HepG2 (cell line): ENCODE results near the gene TMCC2. TPM values are rescaled to one million over a fixed set of nuclear protein-coding genes. Genes with fewer than 3 reads are reported as not detected.

Experiments
- ARNT2 ChIP-seq: sonication (generic); formaldehyde crosslinking; IDR thresholded peaks from 2 replicates; pipeline ENCODE4 v1.8.0; 2022; ENCODE audit warnings: mild to moderate bottlenecking, low read depth, missing genetic modification reagents, moderate library complexity
- DR1 ChIP-seq: sonication (generic); formaldehyde crosslinking; IDR thresholded peaks from 2 replicates; pipeline ENCODE4 v1.8.0; 2021; ENCODE audit warnings: mild to moderate bottlenecking, missing genetic modification reagents, inconsistent platforms
- FOXJ3 ChIP-seq: sonication (generic); formaldehyde crosslinking; IDR thresholded peaks from 2 replicates; pipeline ENCODE4 v1.4.0; 2020; ENCODE audit warnings: missing genetic modification reagents, mild to moderate bottlenecking, borderline replicate concordance
- FOXO1 ChIP-seq: sonication (generic); formaldehyde crosslinking; IDR thresholded peaks from 2 replicates; pipeline ENCODE4 v1.4.0; 2020; ENCODE audit warnings: missing genetic modification reagents
- GATAD2A ChIP-seq: IDR thresholded peaks from 2 replicates; pipeline ENCODE4 v1.6.1; 2016
- GPN1 ChIP-seq: sonication (generic); formaldehyde crosslinking; IDR thresholded peaks from 2 replicates; pipeline ENCODE4 v1.5.1; 2020; ENCODE audit warnings: missing genetic modification reagents, borderline replicate concordance
- HDAC1 ChIP-seq: sonication (generic); formaldehyde crosslinking; IDR thresholded peaks from 2 replicates; pipeline ENCODE4 v1.5.1; 2020; ENCODE audit warnings: mild to moderate bottlenecking, missing genetic modification reagents
- HOXA7 ChIP-seq: sonication (generic); formaldehyde crosslinking; IDR thresholded peaks from 2 replicates; pipeline ENCODE4 v1.8.1; 2022; ENCODE audit warnings: mild to moderate bottlenecking, missing genetic modification reagents, moderate library complexity
- IKZF1 ChIP-seq: fragments of 450-650 bp; IDR thresholded peaks from 2 replicates; pipeline ENCODE4 v1.7.1; 2016
- IRF2 ChIP-seq: IDR thresholded peaks from 2 replicates; pipeline ENCODE4 v1.6.1; 2018; ENCODE audit warnings: missing genetic modification reagents, missing compliant biosample characterization
- KDM6A ChIP-seq: IDR thresholded peaks from 2 replicates; pipeline ENCODE4 v1.6.1; 2016; ENCODE audit warnings: low read depth
- KLF11 ChIP-seq: IDR thresholded peaks from 2 replicates; pipeline ENCODE4 v1.6.1; 2016; ENCODE audit warnings: missing compliant biosample characterization
- KLF12 ChIP-seq: sonication (generic); formaldehyde crosslinking; IDR thresholded peaks from 2 replicates; pipeline ENCODE4 v1.4.0; 2020; ENCODE audit warnings: missing genetic modification reagents, borderline replicate concordance
- KLF15 ChIP-seq: sonication (generic); formaldehyde crosslinking; IDR thresholded peaks from 2 replicates; pipeline ENCODE4 v1.8.1; 2023; ENCODE audit warnings: borderline replicate concordance, mild to moderate bottlenecking, inconsistent platforms, missing genetic modification reagents, mixed read lengths
- MED8 ChIP-seq: sonication (generic); formaldehyde crosslinking; IDR thresholded peaks from 2 replicates; pipeline ENCODE4 v1.8.1; 2023; ENCODE audit warnings: mild to moderate bottlenecking, missing genetic modification reagents; ENCODE audit not compliant: insufficient replicate concordance
- MIER2 ChIP-seq: IDR thresholded peaks from 2 replicates; pipeline ENCODE4 v1.6.1; 2016; ENCODE audit warnings: missing biosample characterization, missing genetic modification reagents
- MLLT10 ChIP-seq: sonication (generic); formaldehyde crosslinking; IDR thresholded peaks from 2 replicates; pipeline ENCODE4 v1.4.0; 2020; ENCODE audit warnings: missing genetic modification reagents
- MZF1 ChIP-seq: sonication (generic); formaldehyde crosslinking; IDR thresholded peaks from 2 replicates; pipeline ENCODE4 v1.8.1; 2023; ENCODE audit warnings: mild to moderate bottlenecking, missing genetic modification reagents, borderline replicate concordance
- NFYB ChIP-seq: sonication (generic); formaldehyde crosslinking; IDR thresholded peaks from 2 replicates; pipeline ENCODE4 v1.4.0; 2020; ENCODE audit warnings: missing genetic modification reagents
- PCBP2 ChIP-seq: fragments of 200-400 bp; formaldehyde crosslinking; optimal IDR thresholded peaks from 2 replicates; pipeline ENCODE3; 2018; ENCODE audit warnings: low read length, low read depth; ENCODE audit not compliant: poor library complexity, severe bottlenecking
- PLRG1 ChIP-seq: fragments of 450-650 bp; conservative IDR thresholded peaks from 2 replicates; pipeline ENCODE4 v1.6.1; 2016
- SMAD9 ChIP-seq: sonication (generic); formaldehyde crosslinking; IDR thresholded peaks from 2 replicates; pipeline ENCODE4 v1.5.1; 2020; ENCODE audit warnings: mild to moderate bottlenecking, missing genetic modification reagents
- ZBTB3 ChIP-seq: sonication (generic); formaldehyde crosslinking; IDR thresholded peaks from 2 replicates; pipeline ENCODE4 v1.4.0; 2020; ENCODE audit warnings: low read depth, mild to moderate bottlenecking, moderate library complexity, missing genetic modification reagents, borderline replicate concordance
- ZNF34 ChIP-seq: sonication (generic); formaldehyde crosslinking; IDR thresholded peaks from 2 replicates; pipeline ENCODE4 v1.4.0; 2020; ENCODE audit warnings: mild to moderate bottlenecking, missing genetic modification reagents, borderline replicate concordance
- ZNF484 ChIP-seq: sonication (generic); formaldehyde crosslinking; IDR thresholded peaks from 2 replicates; pipeline ENCODE4 v1.5.1; 2020; ENCODE audit warnings: mild to moderate bottlenecking, low read depth, missing genetic modification reagents, borderline replicate concordance
- ZNF562 ChIP-seq: sonication (generic); formaldehyde crosslinking; IDR thresholded peaks from 2 replicates; pipeline ENCODE4 v1.8.0; 2022; ENCODE audit warnings: missing genetic modification reagents, borderline replicate concordance
- ZNF577 ChIP-seq: sonication (generic); formaldehyde crosslinking; IDR thresholded peaks from 2 replicates; pipeline ENCODE4 v1.4.0; 2020; ENCODE audit warnings: mild to moderate bottlenecking, low read depth, missing genetic modification reagents, borderline replicate concordance
- ZNF615 ChIP-seq: sonication (generic); formaldehyde crosslinking; IDR thresholded peaks from 2 replicates; pipeline ENCODE4 v1.5.0; 2020; ENCODE audit warnings: mild to moderate bottlenecking, missing genetic modification reagents, borderline replicate concordance
- ZNF709 ChIP-seq: sonication (generic); formaldehyde crosslinking; IDR thresholded peaks from 2 replicates; pipeline ENCODE4 v1.5.0; 2020; ENCODE audit warnings: mild to moderate bottlenecking, missing genetic modification reagents
- ZNF737 ChIP-seq: sonication (generic); formaldehyde crosslinking; IDR thresholded peaks from 2 replicates; pipeline ENCODE4 v1.5.0; 2020; ENCODE audit warnings: missing genetic modification reagents, mild to moderate bottlenecking, borderline replicate concordance
- ZNF747 ChIP-seq: sonication (generic); formaldehyde crosslinking; IDR thresholded peaks from 2 replicates; pipeline ENCODE4 v1.8.1; 2023; ENCODE audit warnings: missing genetic modification reagents, mild to moderate bottlenecking, borderline replicate concordance
- ZNF782 ChIP-seq: sonication (generic); formaldehyde crosslinking; IDR thresholded peaks from 2 replicates; pipeline ENCODE4 v1.4.0; 2020; ENCODE audit warnings: missing genetic modification reagents, mild to moderate bottlenecking, borderline replicate concordance
- ZSCAN9 ChIP-seq: IDR thresholded peaks from 2 replicates; pipeline ENCODE4 v1.6.1; 2016; ENCODE audit warnings: borderline replicate concordance
- polyA plus RNA-seq, 8 experiments: library from polyadenylated mRNA; depleted of rRNA in 3 of 8; stranded (reverse) in 7 of 8; unstranded in 1 of 8; fragments of >200 nt; fragmentation: Illumina TruSeq in 4 of 8; extraction: Trizol in 4 of 8; gene quantifications; 2 replicates each; pipeline versions ENCODE4 v1.2.1 to v1.2.3, GENCODE V29; 2011 to 2016; ENCODE audit warnings: low read depth in 4 of 8, missing spikeins in 1 of 8, mixed read lengths in 1 of 8; ENCODE audit not compliant: insufficient read depth in 1 of 8
- total RNA-seq, 5 experiments: library from RNA; depleted of rRNA; stranded (reverse); fragments of >200 nt; fragmentation: Illumina TruSeq; extraction: Trizol; gene quantifications; 2 replicates each; pipeline ENCODE4 v1.2.3, GENCODE V29; 2016; ENCODE audit warnings: low read depth in 1 of 5
- TF ChIP-seq, protein P1 (sequence below): sonication (generic); formaldehyde crosslinking; conservative IDR thresholded peaks from 2 replicates; pipeline ENCODE4 v1.4.0; 2020; ENCODE audit warnings: missing genetic modification reagents

The TMCC2 gene
- total and polyA plus RNA-seq, 2 of the 13 experiments (the other 11 are each of a cell fraction or from before 2014, with no cell fraction given): 0.12 to 0.24 TPM

DNA sequence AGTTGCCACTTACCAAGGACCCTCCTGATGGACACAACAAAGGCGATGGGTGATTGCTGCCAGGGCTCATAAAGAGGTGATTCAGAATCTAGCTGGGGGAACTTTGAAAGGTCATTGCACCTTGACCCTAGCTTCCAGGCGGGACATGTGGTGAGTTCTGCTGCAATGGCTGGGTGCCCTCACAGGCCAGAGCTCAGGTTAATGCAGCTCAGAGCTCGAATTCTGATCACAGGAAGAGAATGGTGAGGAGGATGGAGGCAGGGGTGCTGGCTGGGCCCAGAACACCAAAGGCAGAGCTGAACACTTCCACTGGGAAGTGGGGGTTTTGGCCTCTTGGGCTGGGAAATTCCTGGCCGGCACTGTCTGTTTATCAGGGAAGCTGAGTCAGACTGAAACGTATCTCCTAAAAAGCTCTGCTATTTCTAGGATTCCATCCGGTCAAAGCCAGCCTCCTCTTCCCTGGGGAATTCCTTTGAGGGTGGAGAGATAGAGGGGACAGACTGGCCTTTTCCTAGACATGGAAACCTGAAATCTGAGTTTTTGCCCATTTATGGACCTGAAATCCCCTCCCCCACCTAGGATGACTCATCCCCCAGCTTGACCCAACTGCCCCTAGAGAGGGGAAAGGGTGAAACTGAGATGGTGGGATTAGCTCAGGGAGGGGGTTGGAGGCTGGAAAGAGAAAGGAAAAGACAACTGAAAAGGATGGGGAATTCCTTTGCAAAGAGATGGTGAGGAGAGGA lies 66.6 kb downstream of the TMCC2 start (continued):
- TF ChIP-seq MED8 (CRISPR knock-in tag) (peak; percentile 34), ZNF782 (CRISPR knock-in tag) (no peak), SMAD9 (CRISPR knock-in tag) (no peak), FOXJ3 (no peak), PCBP2 (no peak), KLF12 (CRISPR knock-in tag) (no peak), HOXA7 (CRISPR knock-in tag) (no peak), ZNF577 (CRISPR knock-in tag) (no peak), KLF15 (CRISPR knock-in tag) (no peak), ZNF737 (CRISPR knock-in tag) (no peak), ZNF34 (CRISPR knock-in tag) (peak; percentile 73; the same call in 1 of the 2 replicates), ZSCAN9 (no peak), KLF11 (CRISPR knock-in tag) (no peak; the same call in 1 of the 2 replicates), ZBTB3 (CRISPR knock-in tag) (no peak), ZNF709 (CRISPR knock-in tag) (no peak), NFYB (CRISPR knock-in tag) (no peak), GATAD2A (peak; percentile 72), ZNF562 (CRISPR knock-in tag) (no peak), HDAC1 (CRISPR knock-in tag) (peak; percentile 51; the same call in 1 of the 2 replicates), IRF2 (CRISPR knock-in tag) (peak; percentile 4; the same call in 1 of the 2 replicates), PLRG1 (no peak), ZNF747 (CRISPR knock-in tag) (no peak), GPN1 (CRISPR knock-in tag) (no peak), KDM6A (no peak), FOXO1 (CRISPR knock-in tag) (no peak), MZF1 (CRISPR knock-in tag) (no peak), IKZF1 (no peak), ZNF484 (CRISPR knock-in tag) (no peak), DR1 (no peak), MLLT10 (CRISPR knock-in tag) (no peak), ARNT2 (CRISPR knock-in tag) (no peak), MIER2 (no peak), ZNF615 (CRISPR knock-in tag) (no peak)
- TF ChIP-seq, protein P1, sequence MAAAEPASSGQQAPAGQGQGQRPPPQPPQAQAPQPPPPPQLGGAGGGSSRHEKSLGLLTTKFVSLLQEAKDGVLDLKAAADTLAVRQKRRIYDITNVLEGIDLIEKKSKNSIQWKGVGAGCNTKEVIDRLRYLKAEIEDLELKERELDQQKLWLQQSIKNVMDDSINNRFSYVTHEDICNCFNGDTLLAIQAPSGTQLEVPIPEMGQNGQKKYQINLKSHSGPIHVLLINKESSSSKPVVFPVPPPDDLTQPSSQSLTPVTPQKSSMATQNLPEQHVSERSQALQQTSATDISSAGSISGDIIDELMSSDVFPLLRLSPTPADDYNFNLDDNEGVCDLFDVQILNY (CRISPR knock-in tag): no peak
